Endothelial cell of umbilical vein (primary cell): ENCODE results near the gene CCDC196.

Experiments used
- EZH2 ChIP-seq: IDR thresholded peaks from 2 replicates; pipeline ENCODE4 v1.6.1; 2012; ENCODE audit warnings: borderline replicate concordance, low read depth, mild to moderate bottlenecking, moderate library complexity, low read length, inconsistent platforms; ENCODE audit not compliant: severe bottlenecking
- POLR2A ChIP-seq: IDR thresholded peaks from 2 replicates; pipeline ENCODE4 v1.6.1; 2012; ENCODE audit warnings: low read depth, mild to moderate bottlenecking, control low read depth, low read length
- POLR2AphosphoS5 ChIP-seq: IDR thresholded peaks from 2 replicates; pipeline ENCODE4 v1.6.1; 2012; ENCODE audit warnings: low read depth, mild to moderate bottlenecking, control low read depth, low read length, moderate library complexity; ENCODE audit not compliant: insufficient read depth

GRCh38 chr14:66485029-66485428, 1.1 kb upstream of the CCDC196 start:
- TF ChIP-seq POLR2AphosphoS5 (no peak), EZH2 (no peak), POLR2A (no peak)
